NCI-H1930 (cell line): ENCODE results near the gene YWHAQ.
A peak's percentile ranks its signal among the peaks of the same experiment; 100 is the strongest.

Source experiments
- DNase-seq, 2 experiments: peaks; one replicate each; lab custom pipeline; 2025; lab: John Stamatoyannopoulos, UW

The YWHAQ gene

DNA sequence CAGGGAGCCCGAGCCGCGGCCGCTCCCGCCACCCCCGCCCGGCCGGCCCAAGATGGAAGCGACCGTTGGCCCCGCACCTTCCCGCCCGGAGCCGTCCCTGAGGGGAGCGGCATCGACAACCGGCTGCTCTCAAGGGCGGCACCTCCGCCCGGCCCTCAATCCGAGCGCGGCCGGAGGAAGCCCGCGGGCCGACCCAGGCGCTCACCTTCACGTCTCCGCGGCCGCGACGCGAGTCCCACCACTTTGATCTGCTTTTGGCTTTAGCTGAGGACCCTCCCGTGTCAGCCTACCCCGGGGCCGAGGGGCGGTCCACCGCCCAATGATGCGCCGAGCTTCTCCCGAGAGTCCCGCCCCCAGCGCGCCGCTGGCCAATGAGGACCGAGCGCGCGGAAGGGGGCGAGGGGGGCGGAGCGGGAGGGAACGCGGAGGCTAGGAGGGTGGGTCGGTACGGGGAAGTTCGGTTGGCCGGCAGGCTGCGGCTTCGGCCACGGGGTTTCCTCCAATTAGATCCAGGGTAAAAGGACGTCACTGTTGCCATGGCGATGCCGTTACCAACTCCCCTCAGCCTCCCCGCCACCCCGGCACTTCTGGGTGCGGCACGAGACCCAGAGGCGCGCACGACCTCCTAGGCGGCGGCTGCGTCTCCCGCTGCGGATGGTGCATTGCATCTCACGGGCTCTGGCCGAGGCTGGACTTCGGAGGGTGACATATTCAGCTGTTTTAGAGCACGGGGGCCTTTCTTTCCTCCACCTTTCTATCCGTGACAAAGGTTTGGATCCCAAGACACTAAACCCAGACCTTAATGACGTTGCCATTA lies at the start of gene YWHAQ:
TSS of gene YWHAQ (minus strand) at position 262 of the 817 bp plus-strand sequence. CDS start 545 bp downstream, outside the sequence.
- peak; percentile 96 to 99 for DNase-seq

DNA sequence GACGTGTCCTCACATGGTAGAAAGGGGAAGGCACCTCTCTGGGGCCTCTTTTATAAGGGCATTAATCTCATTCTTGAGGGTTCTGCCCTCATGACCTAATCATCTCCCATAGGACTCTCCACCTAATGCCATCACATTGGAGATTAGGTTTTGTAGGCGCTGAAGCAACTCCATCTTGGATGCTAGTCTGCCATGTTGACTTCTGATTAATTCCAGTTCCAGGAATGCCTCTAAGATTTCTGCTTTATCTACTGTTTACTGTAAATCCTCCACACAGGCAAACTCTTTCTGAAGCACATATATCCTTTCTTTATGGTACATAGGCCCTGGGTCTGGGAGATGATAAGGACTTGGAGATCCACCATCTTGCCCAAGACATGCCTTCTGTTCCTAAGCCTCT lies 49.3 kb upstream of the YWHAQ start:
- no peak for DNase-seq

DNA sequence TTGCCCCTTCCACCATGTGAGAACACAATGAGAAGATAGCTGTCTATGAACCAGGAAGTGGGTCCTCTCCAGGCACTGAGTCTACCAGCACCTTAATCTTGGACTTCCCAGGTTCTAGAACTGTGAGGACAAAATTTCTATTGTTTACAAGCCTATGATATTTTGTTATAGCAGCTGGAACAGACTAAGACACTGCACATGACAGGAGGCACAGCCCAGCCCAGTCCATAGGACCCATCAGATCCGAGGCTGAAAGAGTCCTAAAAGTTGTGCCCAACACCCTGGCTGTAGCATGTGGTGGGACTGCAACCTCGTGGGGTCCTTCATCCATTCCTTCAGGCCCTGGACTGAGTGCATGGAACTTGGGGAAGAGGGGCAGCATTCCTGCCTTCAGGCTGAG lies 48.4 kb upstream of the YWHAQ start:
- DNase-seq = no peak

DNA sequence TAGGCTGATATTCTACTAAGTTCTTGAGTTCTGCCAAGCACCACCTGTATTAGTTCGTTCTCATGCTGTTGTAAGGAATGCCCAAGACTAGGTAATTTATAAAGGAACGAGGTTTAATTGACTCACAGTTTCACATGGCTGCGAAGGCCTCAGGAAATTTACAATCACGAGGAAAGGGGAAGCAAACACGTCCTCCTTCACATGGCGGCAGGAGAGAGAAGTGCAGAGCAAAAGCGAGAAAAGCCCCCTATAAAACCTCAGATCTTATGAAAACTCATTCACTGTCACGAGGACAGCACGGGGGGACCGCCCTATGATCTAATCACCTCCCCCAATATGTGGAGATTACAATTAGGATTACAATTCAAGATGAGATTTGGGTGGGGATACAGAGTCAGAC lies 47.7 kb upstream of the YWHAQ start:
- no peak for DNase-seq

DNA sequence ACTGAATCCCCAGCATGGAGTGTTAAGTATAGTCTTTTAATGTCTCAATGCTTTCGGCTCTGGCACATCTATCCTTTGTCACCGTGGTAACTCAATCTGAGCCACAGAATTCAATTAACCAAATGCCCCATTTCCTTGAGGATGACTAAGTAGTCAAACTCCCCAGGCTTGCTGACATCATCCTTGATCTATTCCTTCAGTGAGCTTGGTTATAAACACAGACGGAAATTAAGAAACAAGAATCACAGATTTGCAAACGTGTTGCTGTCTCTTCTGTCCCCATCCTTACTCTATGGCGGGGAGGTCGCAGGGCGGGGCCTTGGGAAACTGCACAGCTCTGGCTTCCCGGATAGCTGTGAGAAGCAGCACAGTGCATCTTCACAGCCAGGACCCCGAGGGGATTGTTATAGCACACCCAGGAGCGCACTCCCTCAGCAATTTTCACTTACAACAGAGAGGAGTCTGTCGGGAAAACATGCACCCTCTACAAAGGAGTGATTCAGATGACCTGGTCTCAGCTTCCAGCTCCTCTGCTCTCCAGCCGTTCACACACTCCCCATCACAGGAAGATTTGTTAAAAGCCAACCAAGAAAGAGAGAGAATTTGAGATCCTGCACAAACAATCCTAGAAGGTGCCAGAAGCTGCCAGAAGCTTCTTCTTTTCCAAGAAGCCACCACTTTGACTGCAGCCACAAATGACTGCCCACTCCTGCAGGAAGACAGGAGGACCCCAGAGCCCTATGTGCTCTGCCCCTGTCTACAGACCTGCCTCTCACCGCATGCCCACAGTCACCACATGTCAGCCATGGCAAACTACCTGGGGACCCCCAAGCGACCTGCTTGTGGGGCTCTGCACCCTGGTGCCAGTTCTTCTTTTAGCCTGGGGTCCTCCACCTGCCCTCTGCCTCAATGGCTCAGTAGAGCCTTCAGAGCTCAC lies 44.9 kb upstream of the YWHAQ start:
- no peak for DNase-seq

DNA sequence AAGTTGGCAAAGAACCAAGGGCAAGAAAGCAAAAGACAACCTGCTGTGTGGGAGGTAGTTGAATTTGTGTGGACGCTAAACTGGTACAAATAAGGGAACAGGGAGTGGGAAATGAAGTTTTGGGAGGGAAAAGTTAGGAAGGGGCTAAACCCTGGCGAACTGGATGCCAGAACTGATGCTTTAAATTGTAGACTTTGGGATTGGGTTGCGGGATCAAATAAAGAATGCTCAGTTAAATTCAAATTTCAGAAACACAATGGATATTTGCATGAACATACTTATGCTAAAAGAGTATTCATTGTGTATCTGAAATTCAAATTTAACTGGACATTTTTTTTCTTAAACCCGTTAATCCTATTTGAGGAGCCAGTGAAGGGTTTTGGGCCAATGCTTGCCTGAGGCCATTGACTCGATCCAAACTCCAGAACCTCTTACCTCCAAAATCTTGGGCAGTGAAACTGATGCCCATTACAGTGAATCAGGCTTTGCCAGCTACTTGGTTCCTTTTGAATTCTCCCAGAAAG lies 44.2 kb upstream of the YWHAQ start:
- no peak for DNase-seq

DNA sequence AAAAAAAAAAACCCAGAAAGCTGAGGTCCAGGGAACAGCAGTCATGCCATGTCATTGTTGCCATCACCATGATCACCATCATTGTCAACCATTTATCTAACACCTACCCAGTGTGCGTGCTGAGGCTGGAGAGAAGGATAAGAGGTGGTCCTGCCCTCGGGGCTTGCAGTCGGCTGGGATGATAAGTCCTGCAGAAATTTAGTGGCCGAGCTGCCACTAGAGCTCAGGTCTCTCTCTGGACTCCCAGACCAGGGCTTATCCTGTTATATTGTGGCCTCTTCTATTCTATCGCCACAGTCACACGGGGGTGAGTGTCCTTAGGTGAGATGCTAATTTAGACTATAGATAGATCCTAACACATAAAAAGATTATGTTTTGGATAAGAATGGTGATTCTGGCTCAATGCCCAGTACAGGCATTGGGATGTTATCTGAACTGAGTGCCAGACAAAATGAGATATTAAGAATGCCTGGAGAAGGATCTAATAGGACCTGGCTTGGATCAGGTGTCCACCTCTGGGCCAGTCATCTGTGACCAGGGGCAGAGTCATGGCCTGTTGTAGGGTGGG lies 43.2 kb upstream of the YWHAQ start:
- DNase-seq = no peak

DNA sequence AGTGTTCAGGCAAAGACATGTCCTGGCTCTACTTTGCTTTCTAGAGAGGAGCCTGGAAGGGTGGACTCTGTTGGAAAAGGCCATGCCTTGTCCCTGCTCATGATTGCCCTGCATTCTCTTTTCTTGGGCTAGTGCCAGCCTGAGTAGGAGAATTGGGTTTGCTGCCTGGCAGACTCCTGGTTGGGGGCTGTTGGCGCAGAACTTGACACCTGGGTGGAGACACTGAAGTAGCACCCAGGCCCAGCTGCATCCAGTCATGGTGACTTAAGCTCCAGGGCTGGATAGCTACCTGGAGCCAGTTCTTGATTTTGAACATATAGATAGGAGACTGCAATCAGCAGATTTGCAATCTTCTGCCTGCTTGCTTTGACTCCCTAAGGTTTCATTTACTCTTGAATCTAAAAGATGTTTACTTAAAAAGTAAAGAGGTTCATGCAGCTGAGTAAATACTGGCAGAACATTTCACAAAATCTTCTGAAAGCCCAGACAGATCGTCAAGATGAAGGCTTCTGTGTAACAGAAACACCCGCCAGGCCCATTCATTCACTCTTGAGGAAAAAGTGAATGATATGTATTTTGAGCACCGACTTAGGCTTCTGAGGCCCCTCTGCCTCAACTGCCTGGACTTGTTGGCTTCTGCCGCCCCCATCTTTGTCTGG lies 38.0 kb upstream of the YWHAQ start:
- DNase-seq = no peak

DNA sequence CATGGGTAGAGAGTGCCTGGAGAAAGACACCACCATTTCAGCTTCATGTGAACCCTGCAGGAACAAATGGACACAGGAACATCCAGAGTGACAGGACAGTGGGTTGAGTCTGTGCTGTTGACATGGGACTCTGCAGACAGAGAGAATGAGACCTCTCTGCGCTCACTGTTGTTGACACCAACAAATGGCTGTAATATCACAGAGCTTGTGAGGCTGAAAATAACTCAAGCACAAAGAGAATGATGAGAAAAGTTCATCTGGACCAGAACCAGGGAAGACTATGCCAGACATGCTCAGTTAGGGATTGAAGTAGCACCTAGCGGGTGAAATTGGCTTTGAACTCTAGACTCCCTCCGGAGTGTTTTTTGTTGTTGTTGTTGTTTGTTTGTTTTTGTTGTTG lies 37.0 kb upstream of the YWHAQ start:
- no peak for DNase-seq

DNA sequence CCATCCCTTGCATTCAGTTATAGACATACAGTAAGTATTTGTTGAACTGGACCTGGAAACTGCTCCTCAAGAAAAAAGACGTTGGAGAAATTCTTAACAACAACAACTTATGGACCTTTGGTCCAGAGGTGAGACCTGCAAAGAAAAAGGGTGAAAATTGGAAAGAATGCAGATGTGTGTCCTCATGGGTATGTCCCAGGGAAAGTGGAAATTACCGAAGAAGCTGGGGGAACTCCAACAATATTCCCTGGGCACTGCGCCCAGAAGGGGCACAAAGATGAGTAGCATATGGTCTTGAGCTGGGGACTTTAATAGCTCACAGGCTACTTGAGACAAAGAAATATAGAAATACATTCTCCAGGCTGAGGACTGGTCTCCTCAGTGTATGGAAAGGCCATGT lies 35.5 kb upstream of the YWHAQ start:
- no peak for DNase-seq

DNA sequence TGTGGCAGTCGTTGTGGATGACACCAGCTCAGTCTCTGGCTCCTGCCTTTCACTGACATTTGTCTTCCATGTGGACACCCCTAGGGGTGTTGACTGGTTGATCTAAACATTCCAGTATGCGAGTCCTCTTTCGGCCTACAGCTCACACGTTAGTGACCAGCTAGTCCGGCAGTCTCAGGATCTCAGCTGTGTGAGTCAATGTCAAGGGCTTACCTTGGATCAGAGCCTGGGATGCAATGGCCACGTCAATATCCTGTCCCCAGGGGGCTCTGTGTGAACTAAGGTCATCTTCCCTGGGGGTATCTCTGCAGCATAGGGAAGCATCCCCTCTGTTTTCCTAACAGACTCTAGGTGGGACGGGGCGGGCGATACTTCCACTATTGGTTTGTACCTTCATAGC lies 35.1 kb upstream of the YWHAQ start:
- no peak for DNase-seq

DNA sequence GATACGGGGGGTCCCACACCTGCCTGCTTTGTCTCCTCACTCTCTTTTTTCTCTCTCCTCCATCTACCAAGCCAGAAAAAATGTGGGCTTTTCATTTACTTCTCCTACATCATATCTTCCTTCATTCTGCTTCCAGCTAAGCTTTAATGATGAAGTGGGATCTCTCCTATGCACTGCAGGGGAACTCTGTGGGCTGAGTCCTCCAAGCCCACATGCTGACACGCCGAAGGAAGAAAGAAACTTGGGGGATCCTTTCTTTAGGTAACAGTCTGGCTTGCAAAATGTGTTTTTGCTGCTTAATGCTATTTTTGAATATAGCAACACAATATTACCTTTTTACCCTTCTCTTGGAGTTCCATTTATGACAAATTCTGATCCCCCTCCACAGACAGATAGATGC lies 33.6 kb upstream of the YWHAQ start:
- no peak for DNase-seq

DNA sequence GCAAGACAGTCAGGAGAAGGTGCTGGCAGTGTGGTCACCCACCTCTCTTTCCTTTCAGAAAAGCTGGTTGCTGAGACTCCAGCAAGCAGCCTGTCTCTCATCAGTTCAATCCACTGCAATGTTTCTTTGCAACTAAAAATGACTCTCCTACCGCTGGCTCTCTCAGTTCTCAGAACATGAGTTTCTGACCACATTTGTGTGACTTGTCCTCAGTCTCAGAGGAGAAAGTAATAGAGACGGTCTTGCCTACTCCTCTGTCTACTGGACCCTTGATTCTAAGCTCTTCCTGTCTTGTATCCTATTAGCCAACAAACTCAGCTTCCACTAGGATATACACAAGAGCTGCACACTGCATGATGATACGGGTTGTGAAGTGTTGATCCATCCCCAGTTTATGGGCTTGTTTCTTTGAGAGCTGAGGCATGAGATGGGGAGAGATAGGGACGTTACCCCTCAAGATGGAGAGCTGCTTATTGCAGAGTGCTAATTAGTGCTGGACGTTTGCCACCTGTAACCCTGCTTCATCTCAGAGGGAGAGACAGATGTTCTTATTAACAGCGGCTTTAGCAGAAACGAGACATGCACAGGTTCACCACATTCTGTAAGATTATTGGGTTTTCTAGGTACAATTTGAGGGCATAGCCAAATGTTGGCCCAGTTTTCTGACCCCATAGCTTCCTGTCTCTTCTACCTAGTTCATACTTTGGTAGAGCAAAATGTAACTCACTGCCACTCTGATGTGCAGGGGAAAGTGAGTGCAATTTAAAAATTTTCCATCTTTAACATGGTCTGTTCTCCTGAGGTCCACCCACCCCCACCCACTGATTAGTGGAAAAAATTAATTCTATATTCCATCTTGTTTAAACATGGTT lies 32.4 kb upstream of the YWHAQ start:
- no peak for DNase-seq

DNA sequence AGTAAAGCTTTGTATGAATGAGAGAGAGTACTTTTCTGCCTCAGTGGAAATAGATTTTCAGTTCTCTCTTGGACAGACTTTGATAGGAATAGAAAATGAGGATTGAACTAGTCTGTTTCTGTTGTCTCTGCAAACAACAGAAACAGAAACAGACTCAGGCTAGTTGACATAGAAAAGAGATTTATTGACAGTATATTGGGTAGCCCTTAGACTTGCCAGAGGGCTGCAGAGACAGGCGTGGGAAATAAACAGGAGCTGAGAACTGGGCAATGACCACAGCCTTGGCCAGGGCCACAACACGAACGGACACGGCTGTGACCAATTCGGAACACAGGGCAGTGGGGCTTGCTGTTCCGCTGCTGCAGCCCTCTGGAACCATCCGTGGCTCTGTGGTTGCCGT lies 30.5 kb upstream of the YWHAQ start:
- DNase-seq = no peak

DNA sequence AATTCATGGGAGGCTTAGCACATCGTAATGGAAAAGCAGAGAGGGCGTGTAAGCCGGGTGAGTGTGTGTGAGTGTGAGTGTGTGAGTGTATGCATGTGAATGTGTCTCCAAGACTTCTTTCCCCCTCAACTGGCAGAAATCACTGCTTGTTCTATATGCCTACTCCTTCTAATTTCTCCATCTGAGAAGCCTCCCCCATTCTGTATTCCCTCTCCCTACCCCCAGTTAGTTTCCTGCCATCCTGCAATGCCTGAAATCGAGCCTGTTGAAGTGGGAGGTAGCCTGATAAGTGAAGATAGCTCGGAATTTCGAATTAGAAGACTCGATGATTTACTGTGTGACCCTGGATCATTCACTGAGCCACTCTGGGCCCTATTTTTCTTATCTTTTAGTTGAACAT lies 30.0 kb upstream of the YWHAQ start:
- DNase-seq = no peak

DNA sequence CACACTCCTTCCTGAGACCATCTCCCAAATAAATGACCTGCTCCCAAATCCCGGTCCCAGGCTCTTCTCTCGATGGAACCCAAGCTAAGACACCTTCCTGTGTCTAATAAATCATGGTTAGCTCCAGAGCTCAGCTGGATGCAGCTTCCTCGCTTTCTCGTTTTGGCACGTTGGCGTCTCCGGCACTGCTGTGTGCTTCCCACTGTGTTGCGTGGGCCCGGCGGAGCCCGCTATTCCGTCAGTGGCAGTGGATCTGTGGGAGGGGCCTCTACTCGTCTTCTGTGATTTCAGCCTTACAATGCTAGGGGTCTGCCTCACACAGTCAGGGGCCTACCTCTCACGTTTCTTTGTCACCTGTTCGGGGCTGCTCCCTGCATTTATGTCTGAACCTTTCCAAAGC lies 29.4 kb upstream of the YWHAQ start:
- no peak for DNase-seq

DNA sequence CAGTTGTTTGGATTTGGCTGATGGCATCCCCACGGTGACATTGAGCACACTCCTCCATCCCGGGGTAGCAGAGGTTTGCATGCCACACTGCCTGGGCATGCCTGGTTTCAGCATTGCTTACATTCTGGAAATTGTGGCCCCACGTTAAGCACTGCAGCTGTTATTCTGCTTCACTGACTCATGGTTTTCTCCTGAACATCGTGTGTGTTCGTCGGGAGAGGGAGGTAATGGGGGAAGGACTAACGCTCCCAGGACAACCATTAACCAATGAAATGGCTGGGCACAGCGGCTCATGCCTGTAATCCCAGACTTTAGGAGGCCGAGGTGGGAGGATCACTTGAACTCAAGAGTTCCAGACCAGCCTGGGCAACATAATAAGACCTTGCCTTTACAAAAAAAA lies 28.2 kb upstream of the YWHAQ start:
- DNase-seq = no peak

DNA sequence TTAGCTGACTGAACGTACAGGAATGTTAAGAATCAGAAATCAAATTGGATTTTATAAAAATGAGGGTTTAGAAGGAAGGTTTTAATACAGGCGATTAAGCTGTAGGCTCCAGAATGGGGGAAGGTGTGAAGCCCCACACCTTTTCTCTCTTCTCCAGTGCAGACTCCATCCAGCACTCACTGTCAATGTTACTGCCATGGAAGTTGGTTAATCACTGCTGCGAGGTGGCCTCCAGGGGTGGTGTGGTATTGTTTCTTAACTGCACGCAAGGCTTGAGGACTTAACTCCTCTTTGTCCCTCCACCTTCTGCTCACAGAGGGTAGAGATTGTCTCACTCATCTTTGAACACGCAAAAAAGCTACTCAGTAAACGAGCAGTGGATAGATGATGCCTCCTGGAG lies 26.9 kb upstream of the YWHAQ start:
- no peak for DNase-seq

DNA sequence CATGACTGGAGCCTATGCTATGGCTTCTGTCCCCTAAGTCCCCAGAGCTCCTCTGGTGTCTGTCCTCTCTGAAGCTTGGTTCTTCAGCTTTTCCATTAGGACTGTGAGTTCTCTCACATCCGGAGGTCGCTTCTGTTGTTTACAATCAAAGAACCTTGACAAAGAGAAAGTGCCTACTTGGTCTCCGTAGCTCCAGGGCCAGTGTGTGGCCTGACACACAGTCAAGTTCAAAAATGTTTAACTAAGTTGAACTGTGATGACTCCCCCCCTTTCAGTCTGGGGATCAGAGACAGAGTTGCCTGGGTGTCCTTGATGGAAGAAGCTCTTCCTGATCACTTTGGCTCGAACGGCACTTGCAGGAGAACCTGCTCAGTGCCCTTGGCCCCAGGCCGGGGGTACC lies 26.3 kb upstream of the YWHAQ start:
- DNase-seq = no peak

DNA sequence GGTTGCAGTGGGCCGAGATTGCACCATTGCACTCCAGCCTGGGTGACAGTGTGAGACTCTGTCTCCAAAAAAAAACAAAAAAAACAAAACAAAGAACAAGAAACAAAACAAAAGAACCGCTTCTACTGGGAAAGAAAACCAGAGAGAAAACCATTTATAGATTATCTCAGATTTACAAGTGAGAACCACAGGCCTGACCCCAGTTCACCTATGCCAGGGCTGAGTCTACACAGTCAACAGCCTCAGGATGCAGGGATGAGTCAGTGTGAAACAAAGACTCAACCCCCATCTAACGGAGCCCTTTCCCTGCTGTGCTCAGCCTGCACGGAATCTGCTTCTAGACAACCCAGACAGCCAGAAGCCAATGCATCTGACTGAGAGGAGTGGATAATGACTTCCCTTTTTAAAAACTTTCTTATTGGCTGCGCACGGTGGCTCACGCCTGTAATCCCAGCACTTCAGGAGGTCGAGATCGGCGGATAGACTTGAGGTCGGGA lies 25.5 kb upstream of the YWHAQ start:
- no peak for DNase-seq
